KG1 (cell line): ENCODE results near the gene ASB17.
"Not testable (repeated sequence)": the region's sequence is repeated elsewhere in the genome, so short reads cannot be mapped to it uniquely, and the experiment has no call there.

Experiments
- DNase-seq: peaks from one replicate; lab custom pipeline; 2025; lab: John Stamatoyannopoulos, UW

Gene ASB17, protein sequence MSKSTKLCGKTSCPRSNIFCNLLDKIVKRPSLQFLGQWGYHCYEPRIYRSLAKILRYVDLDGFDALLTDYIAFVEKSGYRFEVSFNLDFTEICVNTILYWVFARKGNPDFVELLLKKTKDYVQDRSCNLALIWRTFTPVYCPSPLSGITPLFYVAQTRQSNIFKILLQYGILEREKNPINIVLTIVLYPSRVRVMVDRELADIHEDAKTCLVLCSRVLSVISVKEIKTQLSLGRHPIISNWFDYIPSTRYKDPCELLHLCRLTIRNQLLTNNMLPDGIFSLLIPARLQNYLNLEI

DNA sequence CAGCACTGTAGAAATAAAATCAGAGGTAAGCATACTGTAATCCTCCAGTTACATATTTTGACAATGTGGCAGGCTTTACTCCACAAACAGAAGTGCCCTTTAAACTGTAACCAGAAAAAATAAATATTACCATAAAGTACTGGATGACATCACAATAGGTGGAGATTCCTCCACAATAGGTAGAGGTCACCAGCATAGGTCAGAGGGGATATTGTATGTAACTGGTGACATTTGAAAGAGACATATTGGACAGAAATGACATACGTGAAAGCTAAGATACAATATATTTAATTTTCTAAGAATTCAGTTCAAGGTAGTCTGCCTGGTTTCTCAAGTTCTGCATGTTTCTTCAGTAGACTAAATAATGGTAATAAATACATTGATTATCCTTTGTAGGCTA, at the start of gene ASB17:
Gene ASB17, minus strand, starts transcription at position 101 of the 400 bp plus-strand sequence. CDS start 113 bp downstream, outside the sequence.
- DNase-seq, result no peak

DNA sequence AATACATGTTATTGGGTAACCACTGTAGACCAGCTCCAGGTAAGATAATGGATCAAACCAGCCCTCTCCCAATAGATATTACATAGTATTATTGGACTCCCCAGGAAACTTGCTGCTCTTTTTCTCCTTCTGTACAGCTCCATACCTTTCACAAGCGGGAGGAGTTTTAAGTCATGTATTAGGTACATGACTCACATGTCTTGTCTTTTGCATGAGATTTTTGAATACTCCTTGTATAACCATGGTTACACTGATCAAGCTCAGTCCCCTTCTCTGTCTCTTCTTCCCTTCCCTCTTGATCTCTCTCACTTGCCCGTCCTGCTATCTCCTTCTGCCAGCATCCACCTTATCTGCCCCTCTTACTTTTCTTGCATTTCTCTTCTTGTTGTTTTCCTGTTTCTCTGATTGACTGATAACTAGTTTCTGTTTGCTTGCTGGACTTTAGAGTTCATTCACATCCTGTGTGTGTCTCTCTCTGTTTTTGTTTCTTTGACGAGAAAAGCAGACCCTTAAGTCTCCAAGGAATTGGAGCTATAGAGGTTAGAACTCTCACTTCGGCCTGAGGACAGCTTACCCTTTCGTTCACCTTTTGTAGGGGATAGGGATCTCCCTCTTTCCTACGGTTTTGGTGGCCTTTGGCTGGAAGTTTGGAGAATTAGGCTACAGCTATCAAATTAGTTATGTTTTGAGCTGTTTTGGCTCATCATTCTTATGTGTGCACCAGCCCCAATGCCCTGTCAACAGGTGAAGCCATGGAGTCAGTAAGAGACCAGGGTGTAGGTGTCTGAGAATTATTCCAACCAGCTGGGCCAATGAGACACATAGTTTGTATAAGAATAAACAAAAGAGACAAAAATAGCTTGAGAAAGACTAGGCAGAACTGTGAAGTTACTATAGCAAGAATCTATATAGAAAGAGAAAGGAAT, 49.0 kb upstream of the ASB17 start:
- DNase-seq, result no peak

DNA sequence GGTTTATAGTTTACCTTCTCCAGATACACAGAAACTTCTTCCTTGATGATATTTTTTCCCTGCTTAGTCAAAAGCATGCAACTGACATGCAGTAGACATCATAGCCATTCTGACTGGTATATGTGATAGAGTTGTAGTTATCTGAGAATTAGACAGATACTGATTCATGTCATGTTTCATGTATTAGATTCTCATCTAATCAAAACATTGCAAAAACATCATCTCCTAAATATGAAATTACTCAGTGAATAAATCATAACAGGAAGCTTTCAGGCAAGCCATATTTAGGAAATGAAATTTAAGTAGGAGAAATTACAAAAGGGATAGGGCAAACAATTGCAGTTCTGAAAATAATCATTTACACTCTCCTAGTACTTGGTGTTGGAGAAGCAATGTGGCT, 38.4 kb upstream of the ASB17 start:
- no peak for DNase-seq

DNA sequence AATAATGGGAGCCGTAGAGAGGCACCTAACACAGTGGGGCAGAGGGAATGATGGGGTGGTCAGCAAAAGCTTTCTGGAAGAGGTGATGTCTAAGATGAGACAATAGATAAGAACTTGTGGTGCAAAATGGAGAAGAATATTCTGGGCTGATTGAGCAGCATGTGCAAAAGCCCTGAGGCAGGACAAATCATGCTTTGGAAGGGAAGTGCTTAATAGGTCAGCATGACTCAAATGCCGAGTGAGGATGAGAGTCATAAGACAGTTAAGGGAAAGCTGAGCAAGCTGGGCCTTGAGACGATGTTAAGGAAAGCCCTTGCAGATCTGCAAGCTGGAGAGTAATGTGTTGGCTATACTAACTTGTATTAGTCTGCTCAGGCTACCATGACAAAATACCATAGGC, 37.3 kb upstream of the ASB17 start:
- no peak for DNase-seq

DNA sequence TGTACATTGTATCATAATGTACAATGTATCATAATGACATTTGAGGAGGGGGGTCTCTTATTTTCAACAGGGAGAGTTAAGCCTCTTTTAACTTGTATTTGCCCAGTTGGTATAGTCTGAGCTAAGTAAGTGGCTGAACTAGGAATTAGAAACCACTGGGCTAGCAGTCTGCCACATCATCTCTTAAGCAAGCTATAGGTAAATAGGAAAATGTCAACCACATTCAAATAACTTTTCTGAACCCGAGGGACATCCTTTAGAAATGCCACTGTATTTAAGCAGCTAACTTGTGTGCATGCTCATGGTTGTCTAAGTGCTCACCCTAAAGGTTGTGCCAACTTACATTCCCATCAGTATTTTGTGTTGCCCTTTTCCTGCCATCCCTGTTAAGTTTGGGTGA, 35.5 kb upstream of the ASB17 start:
- DNase-seq, result no peak

DNA sequence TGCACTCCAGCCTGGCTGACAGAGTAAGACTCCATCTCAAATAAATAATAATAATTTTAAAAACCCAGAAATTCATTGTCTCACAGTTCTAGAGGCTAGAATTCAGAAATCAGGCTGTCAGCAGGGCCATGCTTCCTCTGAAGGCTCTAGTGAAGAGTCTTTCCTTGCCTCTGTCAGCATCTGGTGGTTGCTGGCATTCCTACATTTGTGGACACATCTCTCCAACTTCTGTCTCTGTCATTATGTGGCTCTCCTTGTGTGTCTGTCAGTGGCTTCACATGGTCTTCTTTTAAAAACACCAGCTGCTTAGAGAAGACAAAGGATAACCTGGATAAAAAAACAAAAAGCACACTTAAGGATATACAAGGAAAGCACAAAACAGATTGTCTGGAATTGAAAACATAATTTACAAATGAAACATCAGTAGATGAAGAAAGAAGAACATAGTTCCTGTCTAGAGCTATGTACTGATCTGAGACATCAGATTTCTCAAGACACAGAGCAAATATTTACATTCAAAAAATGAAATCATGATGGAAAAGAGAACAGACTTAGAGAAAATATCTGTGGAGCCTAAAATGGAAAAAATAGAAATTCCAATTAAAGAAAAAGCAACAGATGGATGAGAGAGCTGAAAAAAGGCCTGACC, 32.7 kb upstream of the ASB17 start:
- DNase-seq, result no peak

DNA sequence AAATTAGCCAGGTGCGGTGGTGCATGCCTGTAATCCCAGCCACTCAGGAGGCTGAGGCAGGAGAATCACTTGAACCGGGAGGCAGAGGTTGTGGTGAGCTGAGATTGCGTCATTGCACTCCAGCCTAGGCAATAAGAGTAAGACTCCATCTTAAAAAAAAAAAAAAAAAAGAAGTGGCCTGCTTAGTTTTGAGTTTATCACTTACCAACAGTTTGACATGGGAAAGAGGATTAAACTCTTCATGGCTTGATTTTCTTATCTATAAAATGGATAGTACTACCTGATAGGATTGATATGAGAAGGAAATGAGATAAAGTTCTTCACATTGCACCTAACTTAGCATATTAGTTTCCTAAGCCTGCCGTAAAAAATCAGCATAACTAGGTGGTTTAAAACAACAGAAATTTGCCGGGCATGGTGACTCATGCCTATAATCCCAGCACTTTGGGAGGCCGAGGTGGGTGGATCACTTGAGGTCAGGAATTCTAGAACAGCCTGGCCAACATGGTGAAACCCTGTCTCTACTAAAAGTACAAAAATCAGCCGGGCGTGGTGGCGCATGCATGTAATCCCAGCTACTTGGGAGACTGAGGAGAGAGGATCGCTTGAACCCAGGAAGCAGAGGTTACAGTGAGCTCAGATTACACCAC, 32.0 kb upstream of the ASB17 start:
- DNase-seq, result not testable (repeated sequence)

DNA sequence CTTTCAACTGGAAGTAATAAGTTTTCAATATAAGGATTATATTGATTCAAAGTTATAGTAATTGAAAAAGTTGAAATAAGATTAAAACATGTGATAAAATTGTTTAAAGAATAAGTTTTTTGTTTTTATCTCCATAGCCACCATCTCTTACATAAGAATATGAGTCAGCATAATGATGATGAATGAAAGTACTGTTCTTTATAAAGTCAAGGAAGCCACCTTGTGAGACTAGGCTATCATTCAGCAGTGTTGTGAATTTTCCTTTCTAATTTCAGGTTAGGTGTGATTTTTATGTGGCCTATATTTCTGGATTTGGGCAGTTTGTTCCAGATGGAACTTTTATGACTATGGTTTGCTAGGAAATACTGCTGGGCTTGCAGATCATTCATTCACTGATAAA, 22.4 kb upstream of the ASB17 start:
- no peak for DNase-seq

DNA sequence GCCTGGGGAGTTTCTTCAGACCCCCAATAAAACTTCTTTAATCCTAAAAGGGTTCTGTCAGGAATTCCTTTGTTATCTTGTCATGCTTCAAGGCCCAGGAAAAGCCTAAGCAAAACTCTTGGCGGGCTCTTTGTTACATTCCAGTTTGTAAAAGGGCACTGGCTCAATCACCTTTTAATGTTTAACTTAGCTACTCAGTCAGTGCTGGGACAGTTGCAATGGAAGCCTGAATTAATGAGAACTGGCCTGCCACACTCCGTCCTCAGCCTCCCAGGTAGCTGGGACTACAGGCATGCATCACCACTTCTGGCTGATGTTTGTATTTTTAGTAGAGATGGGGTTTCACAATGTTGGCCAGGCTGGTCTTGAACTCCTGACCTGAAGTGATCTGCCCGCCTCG, 21.3 kb upstream of the ASB17 start:
- DNase-seq, result no peak

DNA sequence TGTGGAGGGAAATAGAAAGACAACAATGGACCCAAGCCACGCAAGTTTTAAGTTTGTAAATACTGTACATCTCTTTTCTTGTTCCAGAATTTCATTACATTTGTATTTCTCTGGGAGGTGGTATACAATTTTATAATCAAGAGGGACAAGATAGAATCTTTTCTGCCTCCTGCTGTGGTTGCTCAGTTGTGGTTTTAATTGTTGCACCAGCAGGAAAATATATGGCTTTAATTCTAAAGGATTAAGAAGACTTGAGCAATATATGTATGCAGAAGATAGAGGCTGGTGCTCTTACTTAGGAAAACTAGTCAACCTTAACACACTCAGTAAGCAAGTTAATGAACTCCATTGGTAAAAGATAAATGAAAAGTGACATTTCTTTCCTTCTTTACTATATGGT, 19.8 kb upstream of the ASB17 start:
- DNase-seq, result no peak

DNA sequence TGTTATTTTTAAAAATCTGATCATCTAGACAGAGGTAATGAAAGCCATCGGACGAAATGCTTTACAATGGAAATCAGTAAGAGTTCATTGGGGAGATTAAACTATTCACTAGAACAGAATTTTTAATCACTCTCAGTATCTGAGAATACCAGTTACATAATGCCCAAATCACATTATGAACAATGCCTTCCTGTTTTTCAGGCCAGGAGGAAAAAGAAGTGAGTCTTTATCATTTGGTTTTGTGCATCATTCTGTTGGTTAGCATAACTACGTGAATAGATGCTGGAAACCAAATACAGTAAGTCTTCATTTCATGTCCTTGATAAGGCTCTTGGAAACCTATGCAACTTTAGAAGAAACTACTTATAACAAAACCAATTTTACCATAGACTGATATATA, 18.0 kb upstream of the ASB17 start:
- no peak for DNase-seq

DNA sequence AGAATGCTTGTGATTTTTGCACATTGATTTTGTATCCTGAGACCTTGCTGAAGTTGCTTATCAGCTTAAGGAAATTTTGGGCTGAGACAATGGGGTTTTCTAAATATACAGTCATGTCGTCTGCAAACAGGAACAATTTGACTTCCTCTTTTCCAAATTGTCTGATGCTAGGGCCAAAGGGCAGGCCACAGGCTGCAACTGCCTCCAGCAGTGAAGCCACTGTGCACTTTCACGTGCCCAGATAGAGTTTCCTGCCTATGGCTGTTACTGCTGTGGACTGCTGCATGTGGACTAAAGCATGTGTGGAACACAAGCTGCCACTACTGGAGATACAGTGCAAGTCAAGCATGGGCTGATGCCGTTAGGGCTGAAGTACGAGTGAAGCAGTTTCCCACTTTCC, 10.8 kb upstream of the ASB17 start:
- not testable (repeated sequence) for DNase-seq

DNA sequence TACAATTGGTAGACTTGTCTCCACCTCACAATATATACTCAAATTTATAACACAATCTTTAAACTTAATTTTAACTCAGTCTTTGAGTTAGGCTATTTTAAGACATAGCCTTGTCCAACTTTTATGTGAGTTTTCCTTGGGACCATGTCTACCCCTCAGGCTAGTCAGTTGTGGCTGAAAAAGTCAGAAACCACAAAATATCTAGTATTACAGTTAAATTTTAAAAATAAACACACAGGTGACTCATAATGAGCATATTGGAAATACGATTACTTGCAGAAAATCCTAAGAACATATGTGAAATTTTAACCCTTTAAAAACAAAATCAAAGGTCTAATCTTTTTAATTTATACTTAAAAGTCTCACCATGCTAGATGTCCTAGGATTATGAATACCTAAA, 4.8 kb upstream of the ASB17 start:
- no peak for DNase-seq

DNA sequence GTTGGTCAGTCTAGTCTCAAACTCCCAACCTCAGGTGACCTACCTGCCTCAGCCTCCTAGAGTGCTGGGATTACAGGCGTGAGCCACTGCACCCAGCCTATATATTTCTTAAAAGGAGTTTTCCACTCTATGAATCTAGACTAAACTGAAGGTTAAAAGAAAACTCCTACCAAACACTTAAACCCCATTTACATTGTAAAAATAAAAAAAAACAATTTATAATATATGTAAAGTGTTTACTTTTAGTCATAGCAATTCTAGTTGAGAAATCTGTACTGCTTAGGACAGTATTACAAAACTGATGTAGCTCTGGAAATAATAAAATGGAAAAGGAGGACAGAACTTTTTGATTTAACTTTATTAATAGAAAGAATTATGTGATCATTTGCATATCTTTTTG, 9.5 kb downstream of the ASB17 start:
- no peak for DNase-seq

DNA sequence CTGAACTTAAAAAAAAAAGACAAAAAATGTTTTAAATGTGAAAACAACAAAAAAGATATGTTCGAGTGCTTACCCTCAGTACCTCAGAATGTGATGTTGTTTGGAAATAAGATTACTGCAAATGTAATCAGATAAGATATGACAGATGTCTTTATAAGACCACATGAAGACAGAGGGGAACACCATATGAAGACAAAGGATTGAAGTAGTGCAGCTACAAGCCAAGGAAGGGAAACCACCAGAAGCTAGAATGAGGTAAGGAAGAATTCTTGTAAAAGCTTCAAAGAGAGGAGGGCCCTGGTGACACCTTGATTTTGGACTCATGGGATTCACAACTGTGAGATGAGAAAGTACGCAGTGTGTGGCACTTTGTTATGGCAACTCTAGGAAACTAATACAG, 15.4 kb downstream of the ASB17 start:
- no peak for DNase-seq

DNA sequence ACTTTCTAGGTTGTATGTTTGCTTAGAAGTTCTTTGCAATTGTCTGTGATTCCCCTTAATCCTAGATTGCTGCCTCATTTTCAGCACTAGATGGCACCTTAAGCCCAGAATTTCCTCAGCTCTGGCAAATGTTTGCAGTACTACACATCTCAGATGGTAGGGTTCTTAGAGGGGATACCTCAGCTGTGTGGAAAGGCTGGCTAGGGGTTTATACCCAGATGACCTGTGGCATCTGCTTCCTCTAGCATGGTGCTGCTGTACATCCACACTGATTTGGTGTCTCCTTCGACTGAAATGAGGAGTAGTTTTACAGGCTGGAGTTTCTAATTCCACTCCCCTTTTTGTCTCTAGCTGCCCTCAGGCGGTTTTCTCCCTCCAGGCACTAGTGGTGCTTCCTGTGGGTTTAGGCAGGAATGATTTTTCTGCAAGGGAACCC, 23.5 kb downstream of the ASB17 start:
- DNase-seq, result peak; percentile 15

DNA sequence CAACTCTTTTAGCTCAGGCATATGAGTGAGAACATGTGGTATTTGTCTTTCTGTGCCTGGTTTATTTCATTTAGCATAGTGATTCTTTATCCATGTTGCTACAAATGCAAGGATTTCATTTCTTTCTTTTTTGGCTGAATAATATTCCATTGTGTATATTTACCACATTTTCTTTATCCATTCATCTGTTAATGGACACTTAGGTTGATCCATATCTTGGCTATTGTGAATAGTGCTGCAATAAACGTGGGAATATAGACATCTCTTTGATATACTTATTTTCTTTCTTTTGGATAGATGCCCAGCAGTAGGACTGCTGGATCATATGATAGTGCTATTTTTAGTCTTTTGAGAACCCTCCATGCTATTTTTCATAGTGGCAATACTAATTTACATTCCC, 30.8 kb downstream of the ASB17 start:
- DNase-seq, result no peak

DNA sequence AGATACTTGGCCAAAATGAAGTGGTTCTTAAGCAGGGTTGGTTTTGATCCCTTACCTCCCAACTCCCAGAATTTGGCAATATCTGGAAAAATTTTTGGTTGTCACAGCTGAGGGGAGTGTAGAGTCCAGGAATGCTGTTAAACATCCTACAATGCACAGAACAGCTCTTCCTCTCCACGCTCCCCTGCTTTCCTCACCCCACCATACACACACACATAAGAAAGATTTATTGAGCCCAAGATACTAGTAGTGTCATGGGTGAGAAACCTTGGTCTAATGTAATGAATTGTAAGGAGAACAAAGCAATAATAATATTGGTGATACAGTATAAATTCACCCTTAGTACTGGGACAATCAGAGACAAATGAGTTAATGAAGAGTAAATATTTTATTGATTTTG, 47.8 kb downstream of the ASB17 start:
- DNase-seq, result no peak

DNA sequence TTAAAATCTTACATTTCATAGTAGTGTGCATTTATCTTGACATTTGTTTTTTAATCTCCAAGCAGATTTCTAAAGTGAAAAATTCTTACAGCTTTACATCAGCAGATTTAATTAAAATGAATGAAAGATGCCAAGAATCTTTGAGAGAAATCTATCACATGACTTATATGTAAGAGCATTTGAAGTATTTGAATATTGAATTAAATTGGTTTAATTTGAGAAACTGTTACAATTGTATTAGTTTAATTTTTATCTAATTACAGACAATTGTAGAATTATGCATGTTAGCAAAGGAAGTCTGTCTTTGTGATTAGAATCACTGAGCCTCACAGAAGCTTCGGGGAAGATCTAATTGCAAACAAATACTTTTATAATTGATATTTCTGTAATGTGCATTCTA, 52.2 kb downstream of the ASB17 start:
- DNase-seq, result no peak

DNA sequence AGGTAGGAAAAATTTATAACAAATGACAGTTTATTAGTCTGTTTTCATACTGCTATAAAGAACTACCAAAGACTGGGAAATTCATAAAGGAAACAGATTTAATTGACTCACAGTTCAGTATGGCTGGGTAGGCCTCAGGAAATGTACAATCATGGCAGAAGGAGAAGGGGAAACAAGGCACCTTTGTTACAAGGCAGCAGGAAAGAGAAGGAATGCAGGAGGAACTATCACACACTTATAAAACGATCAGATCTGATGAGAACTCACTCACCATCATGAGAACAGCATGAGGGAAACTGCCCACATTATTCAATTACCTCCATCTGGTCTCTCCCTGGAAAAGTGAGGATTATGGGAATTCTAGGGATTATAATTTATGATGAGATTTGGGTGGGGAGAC, 61.3 kb downstream of the ASB17 start:
- no peak for DNase-seq
